ENCODE results near the gene KLF7.

KLF7 gene

DNA sequence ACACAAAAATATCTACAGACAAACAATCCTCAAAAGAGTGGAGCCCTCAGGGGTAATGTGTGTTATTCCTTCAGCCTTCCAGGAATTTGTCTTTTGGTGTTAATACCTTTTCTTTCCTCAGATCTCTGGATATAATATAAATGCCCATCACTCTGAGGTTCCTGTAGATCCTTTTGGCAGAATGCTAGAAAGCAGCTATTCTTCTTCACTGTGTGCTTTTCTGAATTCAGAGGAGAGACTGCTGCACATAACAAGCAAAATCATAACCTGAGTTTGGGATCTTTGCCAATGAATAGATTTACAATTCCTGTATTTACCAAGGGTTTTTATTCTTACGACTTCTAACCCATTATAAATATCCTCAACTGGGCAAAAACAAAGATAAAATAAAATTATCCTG is 57.3 kb downstream of the KLF7 start:
- TF ChIP-seq, protein P1, sequence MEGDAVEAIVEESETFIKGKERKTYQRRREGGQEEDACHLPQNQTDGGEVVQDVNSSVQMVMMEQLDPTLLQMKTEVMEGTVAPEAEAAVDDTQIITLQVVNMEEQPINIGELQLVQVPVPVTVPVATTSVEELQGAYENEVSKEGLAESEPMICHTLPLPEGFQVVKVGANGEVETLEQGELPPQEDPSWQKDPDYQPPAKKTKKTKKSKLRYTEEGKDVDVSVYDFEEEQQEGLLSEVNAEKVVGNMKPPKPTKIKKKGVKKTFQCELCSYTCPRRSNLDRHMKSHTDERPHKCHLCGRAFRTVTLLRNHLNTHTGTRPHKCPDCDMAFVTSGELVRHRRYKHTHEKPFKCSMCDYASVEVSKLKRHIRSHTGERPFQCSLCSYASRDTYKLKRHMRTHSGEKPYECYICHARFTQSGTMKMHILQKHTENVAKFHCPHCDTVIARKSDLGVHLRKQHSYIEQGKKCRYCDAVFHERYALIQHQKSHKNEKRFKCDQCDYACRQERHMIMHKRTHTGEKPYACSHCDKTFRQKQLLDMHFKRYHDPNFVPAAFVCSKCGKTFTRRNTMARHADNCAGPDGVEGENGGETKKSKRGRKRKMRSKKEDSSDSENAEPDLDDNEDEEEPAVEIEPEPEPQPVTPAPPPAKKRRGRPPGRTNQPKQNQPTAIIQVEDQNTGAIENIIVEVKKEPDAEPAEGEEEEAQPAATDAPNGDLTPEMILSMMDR (IDR thresholded peaks at IDR 0.05; ENCODE audit: low read depth, low read length) = no peak
- no peak for DNase-seq (ENCODE audit: extremely low read depth, low read depth)

DNA sequence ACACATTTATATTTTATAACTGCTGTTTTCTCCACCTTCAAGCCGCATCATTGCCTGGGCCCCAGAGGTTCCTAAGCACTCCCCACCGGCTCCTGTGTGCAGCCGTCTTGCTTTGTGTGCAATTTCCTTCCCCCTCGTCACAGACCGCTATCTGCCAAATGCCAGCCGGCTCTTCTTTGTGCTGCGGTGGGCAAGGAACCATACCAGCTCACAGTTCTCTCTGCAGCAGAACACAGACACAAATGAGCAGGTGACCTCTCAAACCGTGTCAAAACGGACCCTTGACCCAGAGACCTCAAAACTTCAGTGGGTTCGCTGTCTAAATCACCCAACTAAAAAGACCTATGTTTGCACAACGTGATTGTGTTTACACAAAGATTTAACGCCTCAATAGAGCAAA is 58.2 kb downstream of the KLF7 start:
- no peak for DNase-seq (ENCODE audit: extremely low read depth, low read depth)
- TF ChIP-seq, protein P1 (IDR thresholded peaks at IDR 0.05; ENCODE audit: low read depth, low read length) = no peak

DNA sequence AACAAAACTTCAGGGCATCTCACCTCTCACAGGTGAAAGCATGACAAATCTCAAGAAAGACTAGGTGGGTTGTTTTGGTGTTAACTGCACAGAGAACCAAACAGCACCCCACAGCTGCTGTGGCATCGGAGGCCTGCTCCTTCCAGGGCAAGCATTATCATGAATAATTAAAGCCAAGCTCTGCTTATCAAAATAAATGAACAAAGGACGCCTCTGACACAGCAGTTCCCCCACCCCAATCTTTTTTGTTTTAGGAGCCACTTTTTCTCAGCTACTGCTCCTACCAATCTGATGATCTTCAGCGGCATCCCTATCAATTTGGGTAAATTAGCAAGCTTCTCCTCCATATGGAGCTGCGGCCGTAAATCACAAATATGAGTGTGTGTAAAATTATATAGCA is 58.6 kb downstream of the KLF7 start:
- no peak for DNase-seq (ENCODE audit: extremely low read depth, low read depth)
- TF ChIP-seq, protein P1 (IDR thresholded peaks at IDR 0.05; ENCODE audit: low read depth, low read length) = no peak

DNA sequence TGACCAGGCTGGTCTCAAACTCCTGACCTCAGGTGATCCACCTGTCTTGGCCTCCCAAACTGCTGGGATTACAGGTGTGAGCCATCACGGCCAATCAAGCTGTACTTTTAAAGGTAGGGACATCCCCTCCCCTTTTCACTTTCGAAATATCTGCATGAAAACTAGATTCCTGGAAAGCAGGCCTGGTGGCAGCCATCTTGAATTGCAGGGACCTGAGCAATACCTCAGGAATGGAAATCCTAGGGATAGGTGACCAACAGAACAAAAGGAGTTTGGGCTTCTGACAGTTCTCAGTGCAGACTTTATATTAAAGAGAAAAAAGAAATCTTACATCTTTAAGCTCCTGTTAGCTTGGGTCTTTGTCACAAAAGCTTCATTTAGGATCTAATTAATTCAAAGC is 62.6 kb downstream of the KLF7 start:
- DNase-seq (ENCODE audit: extremely low read depth, low read depth) = no peak
- TF ChIP-seq, protein P1 (IDR thresholded peaks at IDR 0.05; ENCODE audit: low read depth, low read length) = no peak

DNA sequence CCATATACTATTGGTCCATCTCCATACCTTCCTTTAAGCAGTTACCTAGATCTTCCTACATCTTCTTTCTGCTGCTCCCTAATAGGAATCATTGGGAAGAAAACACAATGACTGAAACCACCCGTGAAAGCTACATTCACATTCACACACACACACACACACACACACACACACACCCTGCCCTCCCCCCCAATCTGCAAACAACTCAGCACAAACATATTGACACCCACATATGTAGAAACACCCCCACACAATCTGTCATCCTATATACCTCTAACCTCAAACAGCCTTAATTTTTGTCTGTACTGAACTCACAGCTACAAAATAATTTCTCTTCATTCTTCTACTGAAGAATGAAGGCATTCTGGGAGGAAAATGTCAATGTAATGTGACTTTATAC is 63.8 kb downstream of the KLF7 start:
- TF ChIP-seq, protein P1 (IDR thresholded peaks at IDR 0.05; ENCODE audit: low read depth, low read length) = no peak
- no peak for DNase-seq (ENCODE audit: extremely low read depth, low read depth)

DNA sequence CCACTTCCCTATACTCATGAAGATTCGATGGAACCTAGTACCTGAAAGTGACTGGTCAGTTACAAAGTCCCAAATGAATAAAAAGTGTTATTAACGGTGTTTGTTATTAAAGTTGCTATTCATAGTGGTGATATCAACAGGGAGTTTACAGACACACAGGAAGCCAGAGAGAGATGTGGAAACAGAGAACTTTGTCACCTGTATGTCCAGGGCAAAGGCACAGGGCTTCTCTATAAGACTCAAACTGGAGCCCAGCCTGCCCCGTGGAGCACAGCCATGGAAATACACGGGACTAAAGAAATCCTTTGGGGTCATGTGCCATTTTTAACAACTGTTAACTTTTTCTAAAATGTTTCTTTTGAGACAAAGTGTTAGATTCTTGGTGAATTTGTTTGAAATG is 68.5 kb downstream of the KLF7 start:
- TF ChIP-seq, protein P1 (IDR thresholded peaks at IDR 0.05; ENCODE audit: low read depth, low read length) = no peak
- no peak for DNase-seq (ENCODE audit: extremely low read depth, low read depth)

DNA sequence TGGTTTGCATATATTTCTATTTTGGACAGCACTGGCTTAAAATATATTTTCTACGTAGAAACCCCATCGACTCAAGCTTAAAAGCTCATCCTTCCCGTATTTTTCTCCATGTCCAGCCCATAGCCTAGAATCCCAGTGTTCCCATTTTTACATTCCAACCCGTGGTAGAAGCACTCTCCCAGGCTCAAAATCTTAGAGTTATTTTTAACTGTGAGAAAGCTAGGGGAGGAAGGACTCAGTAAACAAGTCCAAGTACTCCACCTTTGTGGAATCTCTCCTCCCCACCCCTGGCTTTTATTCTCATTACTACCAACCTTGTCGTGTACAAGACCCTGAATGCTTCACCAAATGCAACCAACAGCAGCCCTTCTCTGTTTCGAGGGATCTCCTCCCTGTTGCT is 69.8 kb downstream of the KLF7 start:
- DNase-seq (ENCODE audit: extremely low read depth, low read depth) = no peak
- TF ChIP-seq, protein P1 (IDR thresholded peaks at IDR 0.05; ENCODE audit: low read depth, low read length) = no peak

Measured in AG09319 (cell line).